GM23338 (cell line): ENCODE data around the gene NFX1. TPM values are rescaled to one million over a fixed set of nuclear protein-coding genes. Genes with fewer than 3 reads are reported as not detected.
"Not testable (repeated sequence)": the region's sequence is repeated elsewhere in the genome, so short reads cannot be mapped to it uniquely, and the experiment has no call there.

Source experiments
- ATAC-seq: fragments of 200-7000 bp; cut with Tn5 transposase; 3 replicates; pipeline ENCODE4 v1.9.1; 2020
- DNase-seq: peaks from one replicate; pipeline ENCODE4 v3.0.0-alpha.2; 2015; ENCODE audit warnings: low spot score
- H2AFZ ChIP-seq: fragments of 200-600 bp; sonication (generic); 2 replicates; pipeline ENCODE4 v1.8.0; 2016; ENCODE audit warnings: antibody characterized with exemption, mild to moderate bottlenecking, moderate library complexity
- H3F3A ChIP-seq: fragments of 200-600 bp; sonication (generic); replicated peaks from 2 replicates; pipeline ENCODE4 v1.8.0; 2017; ENCODE audit warnings: antibody characterized with exemption, mixed run types, low read depth
- H3K27ac ChIP-seq: fragments of 200-600 bp; sonication (generic); 2 replicates; pipeline ENCODE4 v1.6.1; 2016; ENCODE audit warnings: low read depth
- H3K27me3 ChIP-seq: fragments of 200-600 bp; sonication (generic); 2 replicates; pipeline ENCODE4 v1.8.0; 2016; ENCODE audit warnings: mild to moderate bottlenecking, mixed run types, moderate library complexity; ENCODE audit not compliant: insufficient read depth
- H3K36me3 ChIP-seq: fragments of 200-600 bp; sonication (generic); 2 replicates; pipeline ENCODE4 v1.8.0; 2016; ENCODE audit warnings: mild to moderate bottlenecking; ENCODE audit not compliant: insufficient read depth
- H3K4me1 ChIP-seq: fragments of 200-600 bp; sonication (generic); 2 replicates; pipeline ENCODE4 v1.8.0; 2016; ENCODE audit warnings: mild to moderate bottlenecking, moderate library complexity; ENCODE audit not compliant: insufficient read depth
- H3K4me2 ChIP-seq: fragments of 200-600 bp; sonication (generic); 2 replicates; pipeline ENCODE4 v1.7.1; 2017; ENCODE audit warnings: mixed run types
- H3K4me3 ChIP-seq: fragments of 200-600 bp; sonication (generic); 2 replicates; pipeline ENCODE4 v1.6.1; 2016; ENCODE audit warnings: mixed run types
- H3K79me2 ChIP-seq: fragments of 200-600 bp; sonication (generic); replicated peaks from 2 replicates; pipeline ENCODE4 v1.8.0; 2017; ENCODE audit warnings: mild to moderate bottlenecking; ENCODE audit not compliant: insufficient read depth
- H3K9me2 ChIP-seq: fragments of 200-600 bp; sonication (generic); 2 replicates; pipeline ENCODE4 v1.8.0; 2017; ENCODE audit not compliant: insufficient read depth
- H4K20me1 ChIP-seq: fragments of 200-600 bp; sonication (generic); replicated peaks from 2 replicates; pipeline ENCODE4 v1.8.0; 2017; ENCODE audit warnings: mild to moderate bottlenecking; ENCODE audit not compliant: insufficient read depth
- H3K27ac Mint-ChIP-seq: 2 replicates; pipeline ENCODE4 v1.8.0; 2020; ENCODE audit warnings: inconsistent platforms, mild to moderate bottlenecking, moderate library complexity, mixed read lengths
- H3K27me3 Mint-ChIP-seq: 3 replicates; pipeline ENCODE4 v1.8.0; 2022; ENCODE audit warnings: low read depth, mild to moderate bottlenecking, moderate library complexity, mixed read lengths, inconsistent platforms; ENCODE audit not compliant: insufficient read depth, poor library complexity
- H3K36me3 Mint-ChIP-seq: 3 replicates; pipeline ENCODE4 v1.8.0; 2021; ENCODE audit warnings: low read depth, mild to moderate bottlenecking, inconsistent platforms, moderate library complexity, mixed read lengths
- H3K4me1 Mint-ChIP-seq: 3 replicates; pipeline ENCODE4 v1.8.0; 2020; ENCODE audit warnings: mild to moderate bottlenecking, inconsistent platforms, mixed read lengths
- H3K4me3 Mint-ChIP-seq: 3 replicates; pipeline ENCODE4 v1.8.0; 2021; ENCODE audit warnings: moderate library complexity, mild to moderate bottlenecking, inconsistent platforms, mixed read lengths
- H3K9me3 Mint-ChIP-seq: 3 replicates; pipeline ENCODE4 v1.8.0; 2020; ENCODE audit warnings: moderate library complexity, mild to moderate bottlenecking, inconsistent platforms, mixed read lengths
- CREB1 ChIP-seq: fragments of 250-450 bp; sonication (Bioruptor Pico); IDR thresholded peaks from 2 replicates; pipeline ENCODE4 v1.5.0; 2020; ENCODE audit warnings: low read depth, mild to moderate bottlenecking, moderate library complexity
- JUNB ChIP-seq: IDR thresholded peaks from one replicate; pipeline ENCODE4 v1.6.1; 2016; ENCODE audit warnings: antibody characterized with exemption; ENCODE audit not compliant: unreplicated experiment
- NANOG ChIP-seq: IDR thresholded peaks from 2 replicates; pipeline ENCODE4 v1.6.1; 2016; ENCODE audit warnings: antibody characterized with exemption, borderline replicate concordance
- polyA plus RNA-seq: library from polyadenylated mRNA; unstranded; fragments of >200 nt; fragmentation: Nextera tagmentation; extraction: Ambion mirVana; gene quantifications from 2 replicates; pipeline ENCODE4 v1.2.1, GENCODE V29; 2016
- total RNA-seq: library from RNA; depleted of rRNA; stranded (reverse); fragments of >200 nt; shearing (Covaris generic); gene quantifications from 2 replicates; pipeline ENCODE4 v1.2.3, GENCODE V29; 2014

NFX1 gene
- total and polyA plus RNA-seq, 2 experiments from 2014 or later: 13.9 to 26.1 TPM

DNA sequence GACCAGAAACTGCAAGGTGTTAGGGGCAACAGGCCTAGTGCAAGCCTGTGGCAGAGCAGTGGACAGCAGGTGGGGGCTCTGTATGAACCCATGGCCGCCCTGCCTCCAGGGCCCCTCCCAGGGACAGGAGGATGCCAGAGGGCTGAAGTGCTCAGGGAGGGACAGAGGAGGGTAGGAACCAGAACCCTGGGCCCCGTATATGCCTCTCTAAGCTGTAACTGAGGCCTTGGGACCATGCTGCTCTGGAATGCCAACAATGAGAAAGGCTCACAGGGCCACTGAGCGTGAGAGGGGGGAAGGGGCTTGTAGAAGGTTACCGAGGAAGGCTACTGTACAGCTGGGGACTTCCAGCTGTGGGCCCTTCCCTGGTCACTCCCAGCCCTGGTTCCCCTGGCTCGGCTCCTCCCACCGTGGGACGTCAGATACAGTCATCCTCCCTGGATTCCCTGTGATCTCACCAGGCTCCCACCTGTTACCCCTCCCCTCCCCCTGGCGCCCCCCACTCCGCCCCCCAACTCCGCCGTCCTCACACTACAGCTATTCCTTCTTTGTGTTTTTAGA, 91.0 kb downstream of the NFX1 start:
- H3K4me2 ChIP-seq: peak overlapping the region; percentile 69
- peak overlapping the region; percentile 79; the same call in 1 of the 2 replicates for H2AFZ ChIP-seq
- Mint-ChIP-seq H3K36me3 (no peaks in the 10 kb centered on the region), H3K9me3 (no peaks in the 10 kb centered on the region; the same call in 1 of the 3 replicates), H3K27ac (peak overlapping the region; percentile 91), H3K27me3 (peaks cover 16% of the 10 kb centered on the region), H3K4me3 (peak overlapping the region; percentile 9; the same call in 1 of the 3 replicates), H3K4me1 (peaks cover 23% of the 10 kb centered on the region)
- DNase-seq (peak; percentile 90), ATAC-seq (peak; percentile 97)
- H3K79me2 ChIP-seq: no peaks in the 10 kb centered on the region
- H3K27ac ChIP-seq: peak overlapping the region; percentile 73; the same call in 1 of the 2 replicates
- H3K9me2 ChIP-seq: no peaks in the 10 kb centered on the region
- H3K36me3 ChIP-seq: no peaks in the 10 kb centered on the region
- 0 out of 2 replicates have a peak overlapping the region, but pooled peaks have one; percentile 38 for H3K4me3 ChIP-seq
- peaks cover 6% of the 10 kb centered on the region for H3K4me1 ChIP-seq
- no peaks in the 10 kb centered on the region for H3K27me3 ChIP-seq
- no peaks in the 10 kb centered on the region; the same call in 1 of the 2 replicates for H3F3A ChIP-seq
- no peak for TF ChIP-seq NANOG
- TF ChIP-seq CREB1 (CRISPR knock-in tag): peak; percentile 37; the same call in 1 of the 2 replicates
- TF ChIP-seq JUNB: no peak
- no peaks in the 10 kb centered on the region for H4K20me1 ChIP-seq

DNA sequence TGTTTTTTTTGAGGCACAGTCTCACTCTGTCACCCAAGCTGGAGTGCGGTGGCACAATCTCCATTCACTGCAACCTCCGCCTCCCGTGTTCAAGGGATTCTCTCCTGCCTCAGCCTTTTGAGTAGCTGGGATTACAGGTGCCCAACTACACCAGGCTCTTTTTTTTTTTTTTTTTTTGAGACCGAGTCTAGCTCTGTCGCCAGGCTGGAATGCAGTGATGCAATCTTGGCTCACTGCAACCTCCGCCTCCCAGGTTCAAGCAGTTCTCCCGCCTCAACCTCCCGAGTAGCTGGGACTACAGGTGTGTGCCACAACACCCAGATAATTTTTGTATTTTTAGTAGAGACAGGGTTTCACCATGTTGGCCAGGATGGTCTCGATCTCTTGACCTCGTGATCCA, 92.1 kb downstream of the NFX1 start:
- not testable (repeated sequence) for ATAC-seq, H3K4me2 ChIP-seq, H3K9me3 Mint-ChIP-seq, H3K36me3 ChIP-seq, H3F3A ChIP-seq, H3K4me1 ChIP-seq, H2AFZ ChIP-seq, H3K27ac ChIP-seq, H4K20me1 ChIP-seq, H3K4me3 Mint-ChIP-seq, H3K79me2 ChIP-seq, H3K27me3 ChIP-seq, H3K36me3 Mint-ChIP-seq, H3K9me2 ChIP-seq, H3K4me3 ChIP-seq
- Mint-ChIP-seq H3K27ac (peak overlapping the region; percentile 18; the same call in 1 of the 2 replicates), H3K27me3 (peaks cover 15% of the 10 kb centered on the region), H3K4me1 (peaks cover 21% of the 10 kb centered on the region)
- DNase-seq: peak; percentile 17

DNA sequence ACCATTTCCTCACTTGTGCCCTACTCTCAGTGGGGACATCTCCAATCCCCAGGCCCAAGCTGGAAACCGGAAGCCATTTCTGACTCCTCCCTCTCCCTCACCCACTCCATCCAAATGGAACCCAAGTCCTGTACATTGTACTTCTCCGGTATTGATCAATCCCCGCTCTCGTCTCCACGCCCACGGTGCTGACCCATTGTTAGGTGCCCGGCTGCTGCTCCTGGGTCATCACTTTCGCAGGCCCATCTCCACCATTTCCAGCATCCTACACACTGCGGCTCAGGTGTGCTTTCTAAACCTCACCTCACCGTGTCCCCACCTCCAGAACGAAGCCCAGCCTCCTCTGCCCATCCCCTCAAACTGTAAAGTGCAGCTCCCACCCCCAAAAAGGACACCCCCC, 93.1 kb downstream of the NFX1 start:
- H3K36me3 Mint-ChIP-seq, H3F3A ChIP-seq, H3K27ac Mint-ChIP-seq, DNase-seq, H3K9me3 Mint-ChIP-seq, H3K9me2 ChIP-seq, H3K79me2 ChIP-seq, H4K20me1 ChIP-seq, H3K27me3 ChIP-seq, H3K4me2 ChIP-seq, H3K4me3 ChIP-seq, H3K4me1 ChIP-seq, ATAC-seq, H3K27ac ChIP-seq, H3K36me3 ChIP-seq, H3K4me3 Mint-ChIP-seq, H2AFZ ChIP-seq: not testable (repeated sequence)
- Mint-ChIP-seq H3K4me1 (peaks cover 31% of the 10 kb centered on the region), H3K27me3 (peaks cover 17% of the 10 kb centered on the region)

DNA sequence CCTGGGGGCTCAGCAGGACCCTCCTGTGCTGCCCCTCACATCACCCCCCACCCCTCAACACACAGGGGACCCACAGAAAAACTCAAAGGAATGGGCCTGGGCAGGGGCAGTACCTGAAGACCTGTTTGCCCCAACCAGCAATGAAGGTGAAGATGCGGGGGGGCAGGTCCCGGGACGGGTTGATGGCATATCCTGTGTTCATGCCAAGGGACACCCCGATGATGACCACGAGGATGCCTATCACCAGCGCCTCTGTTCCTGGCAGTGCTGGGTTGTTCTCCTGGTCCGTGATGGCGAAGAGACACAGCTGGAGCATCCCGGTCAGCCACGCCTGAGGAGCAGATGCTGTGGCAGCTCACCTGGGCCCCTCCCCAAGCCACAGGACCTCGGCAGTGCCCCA, 95.2 kb downstream of the NFX1 start:
- H3K36me3 Mint-ChIP-seq, H3K27ac ChIP-seq, H3K27ac Mint-ChIP-seq, H3K4me2 ChIP-seq, H3K4me1 ChIP-seq, H3K9me2 ChIP-seq, H3K27me3 ChIP-seq, H4K20me1 ChIP-seq, H3K4me3 Mint-ChIP-seq, H3K79me2 ChIP-seq, H3K4me3 ChIP-seq, H3K9me3 Mint-ChIP-seq, H3F3A ChIP-seq, ATAC-seq, DNase-seq, H2AFZ ChIP-seq, H3K36me3 ChIP-seq: not testable (repeated sequence)
- Mint-ChIP-seq H3K27me3 (peaks cover 21% of the 10 kb centered on the region), H3K4me1 (peaks cover 36% of the 10 kb centered on the region)

DNA sequence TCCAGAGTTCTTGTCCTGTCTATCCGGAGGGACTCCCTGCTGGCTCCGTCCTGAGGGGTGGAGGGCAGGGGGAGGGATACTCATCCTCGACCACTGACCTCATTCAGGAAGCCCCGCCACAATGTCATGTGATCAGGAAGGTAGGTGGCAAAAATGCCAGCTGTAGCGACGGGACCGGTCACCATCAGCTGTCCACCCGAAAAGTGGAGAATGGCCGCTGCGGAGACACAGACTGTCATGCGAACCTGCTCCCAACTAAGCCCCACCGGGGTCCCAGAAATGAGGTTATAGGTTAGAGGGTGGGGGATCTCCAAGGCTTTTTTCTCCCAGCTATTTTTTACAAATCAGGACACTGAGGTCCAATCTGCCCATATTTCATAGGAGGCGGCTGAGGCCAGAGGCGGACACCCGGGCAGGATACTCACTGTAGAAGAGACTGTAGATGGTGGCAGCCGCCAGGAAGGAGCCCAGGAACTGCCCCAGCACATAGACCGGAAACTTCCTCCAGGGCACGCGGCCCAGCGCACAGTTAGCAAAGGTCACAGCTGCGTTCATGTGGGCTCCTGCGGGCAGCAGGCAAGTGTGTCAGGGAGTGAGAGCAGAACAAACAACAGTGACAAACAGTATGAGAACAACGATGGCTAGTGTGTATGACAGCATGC, 95.8 kb downstream of the NFX1 start:
- not testable (repeated sequence) for H3K9me2 ChIP-seq, H3K27ac Mint-ChIP-seq, H3F3A ChIP-seq, H3K9me3 Mint-ChIP-seq, H3K27ac ChIP-seq, DNase-seq, H4K20me1 ChIP-seq, H3K27me3 ChIP-seq, H3K36me3 Mint-ChIP-seq, ATAC-seq, H2AFZ ChIP-seq, H3K4me3 ChIP-seq, H3K4me2 ChIP-seq, H3K4me1 ChIP-seq, H3K79me2 ChIP-seq, H3K36me3 ChIP-seq, H3K4me3 Mint-ChIP-seq
- Mint-ChIP-seq H3K27me3 (peaks cover 21% of the 10 kb centered on the region), H3K4me1 (peaks cover 31% of the 10 kb centered on the region)

DNA sequence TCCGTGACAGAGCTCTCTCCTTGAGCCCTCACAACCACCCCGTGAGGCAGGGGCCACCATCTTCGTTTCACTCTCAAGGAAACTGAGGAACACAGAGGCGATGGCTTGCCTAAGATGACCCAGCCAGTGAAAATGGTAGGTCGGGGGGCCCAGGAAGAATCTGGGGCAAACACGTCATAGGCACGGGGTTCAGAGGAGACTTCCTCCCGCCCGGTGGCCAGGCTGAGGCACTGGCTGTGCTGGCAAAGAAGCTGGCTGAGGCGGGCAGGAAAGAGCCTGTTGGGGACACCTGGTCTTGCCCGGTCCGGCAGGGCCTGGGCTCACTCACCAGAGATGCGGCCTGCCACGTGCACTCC, 96.3 kb downstream of the NFX1 start:
- not testable (repeated sequence) for H3K27ac ChIP-seq, H3K4me3 Mint-ChIP-seq, H4K20me1 ChIP-seq, H3K4me3 ChIP-seq, H3K27ac Mint-ChIP-seq, H2AFZ ChIP-seq, H3K4me2 ChIP-seq, DNase-seq, H3F3A ChIP-seq, H3K27me3 ChIP-seq, H3K79me2 ChIP-seq, H3K4me1 ChIP-seq, H3K9me3 Mint-ChIP-seq, H3K36me3 Mint-ChIP-seq, H3K9me2 ChIP-seq, ATAC-seq, H3K36me3 ChIP-seq
- peaks cover 18% of the 10 kb centered on the region for H3K27me3 Mint-ChIP-seq
- H3K4me1 Mint-ChIP-seq: peaks cover 35% of the 10 kb centered on the region
